Anterior cingulate cortex (tissue), 58 donors: Measurements from ENCODE around the gene ZDHHC12.

Source experiments
- DNase-seq, 58 donors: peaks; one replicate each; lab custom pipeline; 2025; lab: John Stamatoyannopoulos, UW

Gene ZDHHC12

GRCh38 chr9:128689820-128690683, 33.9 kb downstream of the ZDHHC12 start:
- peak in 25 of 58 donors; percentile 3 to 58 (median 23) for DNase-seq

- peak in 28 of 58 donors; percentile 36 to 82 (median 64) for DNase-seq
Observed at GRCh38 chr9:128689293-128689774, 34.6 kb downstream of the ZDHHC12 start.

- peak in 57 of 58 donors; percentile 49 to 98 (median 86) for DNase-seq
Observed at GRCh38 chr9:128688501-128689292, 35.2 kb downstream of the ZDHHC12 start, which contains the start of gene SET. TSS of gene SET (plus strand) at chr9:128689222. CDS start at chr9:128689583, 361 bp downstream.

GRCh38 chr9:128687453-128687852, 36.5 kb downstream of the ZDHHC12 start:
- DNase-seq, result no peak

- DNase-seq, result no peak
Observed at GRCh38 chr9:128685636-128686489, 38.1 kb downstream of the ZDHHC12 start.

- DNase-seq, result peak in 28 of 58 donors; percentile 4 to 48 (median 20)
Observed at GRCh38 chr9:128684325-128685199, 39.4 kb downstream of the ZDHHC12 start.

- no peak for DNase-seq
Observed at GRCh38 chr9:128684065-128684324, 39.9 kb downstream of the ZDHHC12 start.

- no peak for DNase-seq
Observed at GRCh38 chr9:128683340-128684064, 40.4 kb downstream of the ZDHHC12 start.

- DNase-seq, result no peak
Observed at GRCh38 chr9:128677794-128678193, 46.1 kb downstream of the ZDHHC12 start.

GRCh38 chr9:128675382-128675781, 48.5 kb downstream of the ZDHHC12 start:
- no peak for DNase-seq
